GM18526 (cell line): Measurements from ENCODE around the gene PHTF2.

Source experiments
- POLR2A ChIP-seq: IDR thresholded peaks from 3 replicates; pipeline ENCODE4 v1.6.1; 2011; ENCODE audit not compliant: insufficient read length; ENCODE audit errors: extremely low read depth

The PHTF2 gene

GRCh38 chr7:77881871-77882270, 83.3 kb downstream of the PHTF2 start:
- no peak for TF ChIP-seq POLR2A

- no peak for TF ChIP-seq POLR2A
These were observed 86.6 kb downstream of the PHTF2 start for GRCh38 chr7:77885155-77885554.

- no peak for TF ChIP-seq POLR2A
These were observed 89.0 kb downstream of the PHTF2 start for GRCh38 chr7:77887567-77887966.

- no peak for TF ChIP-seq POLR2A
These were observed 90.4 kb downstream of the PHTF2 start for GRCh38 chr7:77888998-77889397.

GRCh38 chr7:77893813-77894212, 95.2 kb downstream of the PHTF2 start:
- no peak for TF ChIP-seq POLR2A

- TF ChIP-seq POLR2A, result no peak
These were observed 96.1 kb downstream of the PHTF2 start for GRCh38 chr7:77894574-77895091.

GRCh38 chr7:77895905-77896304, 97.3 kb downstream of the PHTF2 start:
- no peak for TF ChIP-seq POLR2A

- TF ChIP-seq POLR2A, result no peak
These were observed 98.5 kb downstream of the PHTF2 start for GRCh38 chr7:77897004-77897547.

- TF ChIP-seq POLR2A, result no peak
These were observed 100.9 kb downstream of the PHTF2 start for GRCh38 chr7:77899516-77899915.

- no peak for TF ChIP-seq POLR2A
These were observed 105.0 kb downstream of the PHTF2 start for GRCh38 chr7:77903597-77903996.

GRCh38 chr7:77904252-77904651, 105.7 kb downstream of the PHTF2 start:
- no peak for TF ChIP-seq POLR2A

GRCh38 chr7:77907281-77907680, 108.7 kb downstream of the PHTF2 start:
- no peak for TF ChIP-seq POLR2A

- no peak for TF ChIP-seq POLR2A
These were observed 110.1 kb downstream of the PHTF2 start for GRCh38 chr7:77908664-77909063.

GRCh38 chr7:77910124-77910523, 111.6 kb downstream of the PHTF2 start:
- no peak for TF ChIP-seq POLR2A

- no peak for TF ChIP-seq POLR2A
These were observed 113.7 kb downstream of the PHTF2 start for GRCh38 chr7:77912293-77912692.

- no peak for TF ChIP-seq POLR2A
These were observed 115.5 kb downstream of the PHTF2 start for GRCh38 chr7:77913977-77914607.
